Mesenchymal stem cell (in vitro differentiated cells and primary cell): ENCODE data around the gene ASIC4.

Experiments
- DNase-seq: peaks from one replicate; pipeline ENCODE4 v3.0.0-alpha.2; 2013
- H2AFZ ChIP-seq: one replicate; pipeline ENCODE4 v1.6.1; 2013; ENCODE audit warnings: low read depth, mild to moderate bottlenecking, control low read depth, inconsistent platforms, low read length, moderate library complexity
- H2AK5ac ChIP-seq: 2 replicates; pipeline ENCODE4 v1.6.1; 2013; ENCODE audit warnings: low read length, moderate library complexity, mild to moderate bottlenecking, inconsistent platforms; ENCODE audit not compliant: severe bottlenecking
- H2BK120ac ChIP-seq: one replicate; pipeline ENCODE4 v1.6.1; 2013; ENCODE audit warnings: low read depth, mild to moderate bottlenecking, inconsistent platforms, low read length, moderate library complexity
- H2BK12ac ChIP-seq, 2 experiments: one replicate each; pipeline ENCODE4 v1.6.1; 2013; ENCODE audit warnings: inconsistent platforms in 2 of 2, low read length in 2 of 2, mild to moderate bottlenecking in 2 of 2, moderate library complexity in 2 of 2, control low read depth in 1 of 2
- H2BK15ac ChIP-seq: one replicate; pipeline ENCODE4 v1.6.1; 2013; ENCODE audit warnings: mild to moderate bottlenecking, low read depth, inconsistent platforms; ENCODE audit not compliant: poor library complexity, severe bottlenecking
- H2BK5ac ChIP-seq: 2 replicates; pipeline ENCODE4 v1.6.1; 2013; ENCODE audit warnings: low read depth, mild to moderate bottlenecking, low read length, control low read depth, inconsistent platforms; ENCODE audit not compliant: poor library complexity, severe bottlenecking
- H3K14ac ChIP-seq, 2 experiments: one replicate each; pipeline ENCODE4 v1.6.1; 2013; ENCODE audit warnings: inconsistent platforms in 2 of 2, low read length in 2 of 2, control low read depth in 1 of 2, mild to moderate bottlenecking in 1 of 2, moderate library complexity in 1 of 2
- H3K18ac ChIP-seq, 2 experiments: one replicate each; pipeline ENCODE4 v1.6.1; 2013; ENCODE audit warnings: inconsistent platforms in 2 of 2, low read length in 2 of 2, control low read depth in 1 of 2, low read depth in 1 of 2, mild to moderate bottlenecking in 1 of 2
- H3K23ac ChIP-seq, 2 experiments: one replicate each; pipeline ENCODE4 v1.6.1; 2013; ENCODE audit warnings: inconsistent platforms in 2 of 2, low read length in 2 of 2, mild to moderate bottlenecking in 2 of 2, moderate library complexity in 2 of 2, control low read depth in 1 of 2
- H3K27ac ChIP-seq: 2 replicates; pipeline ENCODE4 v1.5.1; 2013; ENCODE audit warnings: mild to moderate bottlenecking, moderate library complexity, low read length, control low read depth, inconsistent platforms; ENCODE audit not compliant: poor library complexity, severe bottlenecking
- H3K27me3 ChIP-seq, 2 experiments: 2 replicates each; pipeline versions ENCODE4 v1.6.1 to v1.7.0; 2013; ENCODE audit warnings: low read length in 2 of 2, mild to moderate bottlenecking in 2 of 2, moderate library complexity in 2 of 2, control low read depth in 1 of 2, inconsistent platforms in 1 of 2; ENCODE audit not compliant: control insufficient read depth in 1 of 2, insufficient read depth in 1 of 2
- H3K36me3 ChIP-seq, 2 experiments: 2 replicates each; pipeline versions ENCODE4 v1.6.1 to v1.7.0; 2013; ENCODE audit warnings: low read length in 2 of 2, control low read depth in 1 of 2, inconsistent platforms in 1 of 2, low read depth in 1 of 2, mild to moderate bottlenecking in 1 of 2; ENCODE audit not compliant: insufficient read depth in 2 of 2, control insufficient read depth in 1 of 2
- H3K4ac ChIP-seq, 2 experiments: one replicate each; pipeline ENCODE4 v1.6.1; 2013; ENCODE audit warnings: inconsistent platforms in 2 of 2, low read length in 2 of 2, mild to moderate bottlenecking in 2 of 2, moderate library complexity in 2 of 2, control low read depth in 1 of 2, low read depth in 1 of 2
- H3K4me1 ChIP-seq: 2 replicates; pipeline ENCODE4 v1.6.1; 2013; ENCODE audit warnings: low read depth, low read length, control low read depth; ENCODE audit not compliant: control insufficient read depth, insufficient read depth
- H3K4me2 ChIP-seq: 2 replicates; pipeline ENCODE4 v1.6.1; 2013; ENCODE audit warnings: low read length, mild to moderate bottlenecking, inconsistent platforms; ENCODE audit not compliant: poor library complexity, severe bottlenecking
- H3K4me3 ChIP-seq, 2 experiments: 2 replicates each; pipeline versions ENCODE4 v1.5.1 to v1.7.0; 2013; ENCODE audit warnings: low read length in 2 of 2, mild to moderate bottlenecking in 2 of 2, control low read depth in 1 of 2, low read depth in 1 of 2; ENCODE audit not compliant: insufficient read depth in 1 of 2
- H3K79me1 ChIP-seq: replicated peaks from 2 replicates; pipeline ENCODE4 v1.6.1; 2013; ENCODE audit warnings: mild to moderate bottlenecking, control low read depth, low read length, inconsistent platforms; ENCODE audit not compliant: poor library complexity, severe bottlenecking
- H3K9ac ChIP-seq: 2 replicates; pipeline ENCODE4 v1.7.0; 2013; ENCODE audit warnings: mild to moderate bottlenecking, low read length, moderate library complexity
- H3K9me3 ChIP-seq: 2 replicates; pipeline ENCODE4 v1.7.0; 2013; ENCODE audit warnings: mild to moderate bottlenecking, low read length; ENCODE audit not compliant: control insufficient read depth
- H4K8ac ChIP-seq: one replicate; pipeline ENCODE4 v1.6.1; 2013; ENCODE audit warnings: inconsistent platforms, mild to moderate bottlenecking, low read length, moderate library complexity
- H4K91ac ChIP-seq: one replicate; pipeline ENCODE4 v1.6.1; 2013; ENCODE audit warnings: mild to moderate bottlenecking, low read length, inconsistent platforms
- WGBS: methylation state at CpG from one replicate; pipeline ENCODE4 v1.1.7; 2013; ENCODE audit warnings: mixed read lengths; 5-methylcytosine and 5-hydroxymethylcytosine counted together

The ASIC4 gene

DNA sequence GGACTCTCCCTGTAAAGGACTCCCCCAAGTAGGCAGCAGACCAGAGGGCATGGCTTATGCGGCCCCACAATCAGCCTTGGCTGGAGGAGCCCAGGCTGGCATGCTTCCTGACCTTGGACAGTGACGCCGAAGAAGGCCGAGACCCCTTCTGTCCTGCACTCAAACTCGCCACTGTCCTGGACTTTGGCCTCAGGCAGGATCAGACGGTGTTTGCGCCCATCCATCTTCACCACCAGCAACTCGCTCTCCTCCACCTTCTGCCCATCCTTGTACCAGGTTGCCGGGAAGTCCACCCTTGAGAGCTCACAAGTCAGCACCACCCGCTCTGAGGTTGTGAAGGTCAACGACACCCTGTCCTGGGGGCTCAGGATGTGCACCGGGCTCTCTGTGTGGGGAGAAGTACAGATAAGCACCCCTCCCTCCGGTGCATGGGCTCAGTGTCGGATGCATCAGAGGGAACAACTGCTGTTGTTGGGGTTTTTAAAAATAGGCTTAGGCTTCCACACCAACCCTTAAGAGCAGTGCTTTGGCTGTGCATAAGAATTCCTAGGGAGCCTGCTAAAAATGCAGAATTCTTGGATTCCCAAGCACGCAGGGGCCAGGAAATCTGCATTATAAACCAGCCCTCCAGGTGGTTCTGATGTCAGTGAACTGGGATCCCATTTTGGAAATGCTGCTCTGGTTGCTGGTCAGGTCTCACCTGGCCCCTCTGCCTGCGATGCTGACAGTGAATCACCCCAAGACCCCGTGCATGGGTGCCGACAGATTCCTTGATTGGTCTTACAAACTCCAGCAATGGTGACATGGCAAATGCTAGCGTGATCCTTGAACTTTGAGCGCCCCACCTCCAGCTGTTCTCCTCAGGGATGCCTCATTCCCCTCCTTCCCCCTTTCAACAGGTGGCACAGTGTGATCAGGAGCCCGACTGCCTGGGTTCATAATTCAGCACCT lies 51.1 kb downstream of the ASIC4 start:
- WGBS, result 80% methylated on average over 20 of the region's 21 CpGs
- Histone ChIP-seq H3K9ac (no peak overlapping the region), H2AK5ac (no peak overlapping the region), H3K27ac (no peak overlapping the region), H3K79me1 (peaks cover 12% of the 10 kb centered on the region), H2AFZ (no peak overlapping the region), H4K91ac (no peak overlapping the region), H3K27me3 (peaks cover 0 to 3% of the 10 kb centered on the region in 2 experiments), H2BK5ac (no peak overlapping the region), H2BK15ac (no peak overlapping the region), H3K36me3 (peaks cover 32 to 56% of the 10 kb centered on the region in 2 experiments), H4K8ac (no peak overlapping the region), H3K14ac (no peak overlapping the region), H3K4me3 (no peak overlapping the region), H3K4me2 (no peak overlapping the region), H3K4ac (no peak overlapping the region), H3K18ac (no peak overlapping the region), H3K4me1 (peaks cover 22% of the 10 kb centered on the region), H2BK12ac (no peak overlapping the region), H3K9me3 (no peaks in the 10 kb centered on the region), H2BK120ac (no peak overlapping the region), H3K23ac (no peak overlapping the region)
- no peak for DNase-seq

DNA sequence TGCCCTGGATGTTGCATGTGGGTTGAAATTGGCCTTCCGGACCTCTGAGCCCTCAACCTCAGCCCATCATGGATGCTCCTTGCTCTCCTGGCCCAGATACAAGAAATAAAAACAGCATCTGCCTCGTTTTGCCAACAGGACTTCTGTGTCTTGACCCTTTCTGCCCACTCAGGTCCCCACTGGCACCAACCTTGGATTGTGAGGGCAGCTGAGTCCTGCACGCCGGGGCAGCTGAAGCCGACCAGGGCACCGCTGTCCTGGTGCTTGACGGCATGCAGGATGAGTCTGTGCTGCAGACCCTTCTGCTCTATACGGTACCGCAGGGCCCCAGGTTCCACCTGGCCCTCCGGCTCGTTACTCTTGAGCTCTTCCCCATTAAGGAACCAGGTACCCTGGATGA lies 52.4 kb downstream of the ASIC4 start:
- Histone ChIP-seq H4K8ac (no peak overlapping the region), H3K27ac (no peak overlapping the region), H3K14ac (no peak overlapping the region), H2BK12ac (no peak overlapping the region), H3K4me3 (no peak overlapping the region), H2BK5ac (no peak overlapping the region), H2BK15ac (no peak overlapping the region), H2AK5ac (no peak overlapping the region), H3K23ac (no peak overlapping the region), H4K91ac (no peak overlapping the region), H3K18ac (no peak overlapping the region), H3K9ac (no peak overlapping the region), H3K4ac (no peak overlapping the region), H2AFZ (no peak overlapping the region), H3K79me1 (peaks cover 15% of the 10 kb centered on the region), H3K36me3 (peaks cover 32 to 56% of the 10 kb centered on the region in 2 experiments), H3K27me3 (peaks cover 0 to under 1% of the 10 kb centered on the region in 2 experiments), H3K4me2 (no peak overlapping the region), H2BK120ac (no peak overlapping the region), H3K4me1 (peaks cover 18% of the 10 kb centered on the region), H3K9me3 (no peaks in the 10 kb centered on the region)
- WGBS, result 87% methylated on average over 11 of the region's 11 CpGs
- DNase-seq, result no peak

DNA sequence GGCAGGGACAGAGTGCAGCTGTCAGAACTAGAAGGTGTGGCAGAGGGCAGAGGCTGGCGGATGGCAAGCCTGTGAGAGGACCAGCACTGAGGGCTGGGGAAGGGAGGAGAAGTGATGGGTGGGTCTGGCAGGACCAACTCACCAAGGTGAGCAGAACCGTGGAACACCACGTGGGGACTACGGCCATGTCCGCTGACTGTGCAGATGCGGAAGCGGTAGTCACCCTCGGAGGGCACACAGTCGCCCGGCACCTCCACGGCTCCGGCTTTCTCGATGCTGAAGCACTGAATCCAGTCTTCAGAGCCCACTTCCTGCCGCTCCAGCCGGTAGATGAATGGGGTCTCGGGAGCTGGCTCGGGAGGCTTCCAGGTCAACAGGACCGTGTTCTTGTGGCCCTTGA lies 52.8 kb downstream of the ASIC4 start:
- Histone ChIP-seq H3K14ac (no peak overlapping the region), H4K91ac (no peak overlapping the region), H3K23ac (no peak overlapping the region), H3K9ac (no peak overlapping the region), H3K4me2 (no peak overlapping the region), H2BK15ac (no peak overlapping the region), H3K4me1 (peaks cover 21% of the 10 kb centered on the region), H3K4ac (no peak overlapping the region), H2BK120ac (no peak overlapping the region), H3K4me3 (no peak overlapping the region), H3K18ac (no peak overlapping the region), H3K36me3 (peaks cover 31 to 56% of the 10 kb centered on the region in 2 experiments), H2BK5ac (no peak overlapping the region), H2BK12ac (no peak overlapping the region), H3K9me3 (no peaks in the 10 kb centered on the region), H3K27ac (no peak overlapping the region), H3K27me3 (no peaks in the 10 kb centered on the region), H2AFZ (no peak overlapping the region), H3K79me1 (peaks cover 15% of the 10 kb centered on the region), H4K8ac (no peak overlapping the region), H2AK5ac (no peak overlapping the region)
- DNase-seq, result no peak
- 97% methylated on average over 18 of the region's 18 CpGs for WGBS

DNA sequence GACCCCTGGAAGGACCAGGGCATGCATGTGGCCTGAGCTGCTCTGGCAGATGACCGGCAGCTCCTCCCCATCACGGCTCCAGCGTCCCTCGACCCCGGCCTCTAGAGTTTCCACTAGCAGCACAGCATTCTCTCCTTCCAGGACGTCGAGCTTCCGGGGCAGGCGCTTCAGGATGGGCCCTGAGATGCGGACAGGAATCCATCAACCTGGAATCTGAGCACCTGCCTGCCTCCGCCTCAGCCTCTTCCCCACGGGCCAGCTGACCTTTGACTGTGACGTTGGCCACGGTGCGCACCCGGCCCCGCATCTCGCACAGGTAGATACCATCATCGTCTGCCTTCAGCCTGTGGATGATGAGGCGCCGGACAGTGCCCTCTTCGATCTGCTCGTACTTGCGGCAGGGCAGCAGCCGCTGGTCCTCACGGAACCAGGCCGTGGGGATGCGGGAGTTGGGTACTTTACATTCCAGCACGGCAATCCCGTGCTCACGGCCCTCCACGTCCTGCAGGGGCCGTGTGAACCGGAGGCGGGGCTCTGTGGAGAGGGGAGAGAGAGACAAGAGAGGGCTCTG lies 53.6 kb downstream of the ASIC4 start:
- Histone ChIP-seq H2AFZ (no peak overlapping the region), H3K79me1 (peaks cover 15% of the 10 kb centered on the region), H2BK12ac (no peak overlapping the region), H2BK120ac (no peak overlapping the region), H3K4ac (no peak overlapping the region), H2AK5ac (no peak overlapping the region), H3K4me2 (no peak overlapping the region), H3K9me3 (no peaks in the 10 kb centered on the region), H2BK15ac (no peak overlapping the region), H3K27me3 (no peaks in the 10 kb centered on the region), H3K23ac (no peak overlapping the region), H2BK5ac (no peak overlapping the region), H3K14ac (no peak overlapping the region), H3K27ac (no peak overlapping the region), H3K18ac (no peak overlapping the region), H3K4me3 (no peak overlapping the region), H3K36me3 (peaks cover 25 to 50% of the 10 kb centered on the region in 2 experiments), H4K91ac (no peak overlapping the region), H4K8ac (no peak overlapping the region), H3K4me1 (peaks cover 20% of the 10 kb centered on the region), H3K9ac (no peak overlapping the region)
- no peak for DNase-seq
- 93% methylated on average over 35 of the region's 35 CpGs for WGBS
